Activated T-cell treated with anti-CD3 and anti-CD28 coated beads for 4 hours (primary cell): ENCODE measurements around the gene ETV5.

Experiments
- DNase-seq: peaks from one replicate; pipeline ENCODE4 v3.0.0-alpha.2; 2020

The ETV5 gene

DNA sequence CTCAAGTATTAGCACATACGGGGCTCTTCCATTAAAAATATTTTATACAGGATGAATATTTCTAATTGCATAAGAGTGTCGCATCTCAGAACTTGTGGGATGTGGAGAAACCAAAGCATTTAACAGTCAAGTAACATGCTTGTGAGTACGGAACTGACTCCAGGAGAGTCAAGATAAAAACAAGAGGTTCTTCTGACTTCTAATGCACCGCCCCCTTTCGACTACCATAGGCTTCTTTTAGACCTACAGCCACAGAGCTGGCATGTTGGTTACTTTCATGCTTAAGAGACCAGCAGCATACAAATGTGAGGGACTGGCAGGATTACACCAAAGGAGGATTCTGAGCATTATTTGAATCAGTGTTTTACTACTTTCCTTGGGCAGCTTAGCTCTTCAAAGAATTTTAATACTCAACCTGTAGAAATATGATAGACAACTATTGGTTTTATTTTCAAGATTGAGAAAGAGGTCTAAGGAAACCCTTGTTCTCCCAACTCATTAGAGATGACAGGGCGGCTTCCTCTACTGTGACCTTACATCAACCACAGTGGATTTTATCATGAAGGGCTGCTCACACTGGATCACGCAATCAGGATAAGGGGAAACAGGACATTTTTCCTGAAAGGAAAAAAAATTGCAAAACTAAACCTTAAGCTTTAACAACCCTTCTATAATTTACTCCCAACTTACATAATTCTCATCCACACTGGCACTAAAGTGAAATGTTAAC is 14.0 kb downstream of the ETV5 start:
- no peak for DNase-seq

DNA sequence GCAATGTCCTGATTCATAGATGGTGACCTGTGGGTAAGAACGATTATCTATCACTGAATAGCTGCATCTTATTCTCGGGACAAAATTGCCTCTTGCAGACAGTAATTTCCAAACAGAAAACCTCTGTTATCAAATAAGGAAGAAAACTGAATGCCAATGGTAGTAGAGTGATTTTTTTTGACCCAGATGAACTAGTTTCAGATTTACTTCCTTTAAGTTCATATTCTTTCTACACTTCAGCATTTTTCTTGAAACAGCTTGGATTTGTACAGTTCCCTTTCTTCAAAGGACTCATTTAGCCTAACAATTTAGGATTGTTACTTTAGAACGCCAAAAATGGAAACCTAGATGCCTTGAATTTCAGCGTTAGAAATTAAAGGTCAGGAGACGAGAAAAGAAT is 14.6 kb downstream of the ETV5 start:
- DNase-seq: no peak

DNA sequence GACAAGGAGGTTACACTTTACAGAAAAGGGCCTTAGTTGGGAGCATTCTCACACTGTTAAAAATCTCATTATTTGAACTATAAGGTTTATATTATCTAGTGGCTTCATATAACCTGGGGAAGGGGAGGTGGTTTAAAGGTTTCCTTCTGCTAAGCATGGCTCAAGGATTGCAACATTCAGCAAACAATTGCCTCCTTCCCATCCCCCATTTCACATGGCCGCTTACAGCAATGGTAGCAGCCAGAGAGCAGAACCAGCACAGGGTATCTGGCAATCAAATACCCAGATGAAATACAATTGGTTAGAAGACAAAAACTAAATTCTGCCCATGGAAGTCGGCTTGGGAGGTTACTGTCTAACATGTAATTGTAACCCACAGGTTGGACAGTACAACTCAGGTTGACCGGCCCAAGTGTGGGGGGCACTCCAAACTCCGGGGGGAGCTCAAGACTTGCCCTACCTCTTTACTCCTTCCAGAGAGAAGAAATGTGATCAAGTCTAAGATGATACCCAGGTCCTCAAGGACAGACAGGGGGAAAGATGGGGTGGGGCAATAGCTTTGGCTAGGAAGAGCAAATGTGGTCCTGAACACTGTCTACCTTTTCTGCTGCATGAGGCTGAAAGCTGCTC is 15.5 kb downstream of the ETV5 start:
- no peak for DNase-seq

DNA sequence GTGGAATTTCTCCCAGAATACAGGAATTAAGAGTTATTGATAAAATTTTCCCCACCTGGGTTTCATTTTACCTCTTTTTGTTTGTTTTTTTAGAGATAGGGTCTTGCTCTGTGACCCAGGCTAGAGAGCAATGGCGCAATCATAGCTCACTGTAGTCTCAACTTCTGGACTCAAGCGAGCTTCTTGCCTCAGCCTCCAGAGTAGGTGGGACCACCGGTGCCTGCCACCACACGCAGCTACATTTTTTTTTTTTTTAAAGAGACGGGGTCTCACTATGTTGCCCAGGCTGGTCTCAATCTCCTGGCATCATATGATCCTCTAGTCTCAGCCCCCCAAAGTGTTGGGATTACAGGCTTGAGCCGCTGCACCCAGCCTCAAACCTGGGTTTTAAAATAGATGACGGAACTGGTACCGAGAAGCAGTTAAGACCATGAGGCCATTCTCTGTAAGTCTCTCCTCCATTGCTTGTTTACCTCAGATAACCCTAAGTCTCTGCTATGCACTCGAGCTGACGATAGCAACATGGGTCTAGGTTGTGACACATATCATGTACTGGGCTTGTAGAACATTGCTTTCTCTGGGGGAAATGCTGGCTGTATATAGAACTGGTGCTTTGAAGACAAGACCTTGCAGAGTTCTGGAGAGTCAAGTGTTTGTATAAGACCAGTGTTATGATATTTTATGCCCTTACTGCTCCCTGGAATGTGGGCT is 16.4 kb downstream of the ETV5 start:
- no peak for DNase-seq

DNA sequence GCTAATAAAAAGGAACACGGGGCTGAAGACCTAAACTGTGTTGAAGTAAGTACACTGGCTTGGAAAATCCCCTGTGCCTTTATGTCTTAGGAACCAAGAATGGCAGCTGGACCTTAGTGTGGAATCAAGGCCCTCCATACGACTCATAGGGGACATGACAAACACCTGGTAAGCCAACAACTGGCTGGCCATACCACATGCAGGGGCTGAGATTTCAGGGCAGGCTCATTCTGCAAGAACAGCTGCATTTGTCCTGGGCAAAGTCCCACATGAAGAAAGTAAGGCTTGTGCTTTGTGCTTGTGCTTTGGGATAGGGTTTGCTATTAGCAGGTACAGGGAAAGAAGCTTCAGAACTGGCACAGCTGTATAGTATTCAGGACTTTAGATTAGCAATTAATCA is 18.0 kb downstream of the ETV5 start:
- DNase-seq: no peak

DNA sequence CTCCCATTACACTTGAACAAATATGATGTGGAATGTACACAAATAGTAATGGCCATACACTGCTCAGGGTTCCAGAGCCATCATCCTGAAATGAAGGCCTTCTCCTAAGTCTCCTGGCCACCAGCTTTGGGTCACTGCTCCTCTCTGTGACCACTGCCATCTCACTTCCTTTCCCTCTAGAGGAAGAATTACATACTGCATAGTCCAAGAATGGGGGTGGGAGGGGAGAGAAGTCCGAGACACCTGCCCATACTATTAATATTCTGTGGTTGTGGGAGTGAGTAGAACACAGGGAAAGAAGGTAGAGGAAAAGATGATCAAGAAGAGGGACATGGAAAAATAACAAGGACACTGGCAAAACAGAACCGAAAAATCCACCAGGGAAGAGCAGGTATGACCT is 20.6 kb downstream of the ETV5 start:
- no peak for DNase-seq

DNA sequence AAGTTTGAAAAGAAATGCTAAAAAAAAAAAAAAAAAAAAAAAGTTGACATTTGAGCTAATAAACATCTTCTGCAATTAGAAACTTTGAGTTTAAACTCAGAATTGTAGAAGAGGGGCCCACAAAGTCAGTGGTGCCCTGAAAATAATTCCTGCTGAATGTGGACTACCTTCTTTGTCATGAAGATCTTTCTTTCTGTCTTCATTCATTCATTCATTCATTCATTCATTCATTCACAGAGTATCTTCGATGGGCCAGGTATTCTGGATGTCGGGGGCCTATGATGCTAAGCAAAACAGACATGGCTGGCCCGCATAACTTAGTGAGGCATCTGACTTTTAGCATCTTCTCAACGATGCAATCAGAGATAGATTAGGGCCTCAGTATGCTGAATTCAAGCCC is 24.6 kb downstream of the ETV5 start:
- DNase-seq: no peak

DNA sequence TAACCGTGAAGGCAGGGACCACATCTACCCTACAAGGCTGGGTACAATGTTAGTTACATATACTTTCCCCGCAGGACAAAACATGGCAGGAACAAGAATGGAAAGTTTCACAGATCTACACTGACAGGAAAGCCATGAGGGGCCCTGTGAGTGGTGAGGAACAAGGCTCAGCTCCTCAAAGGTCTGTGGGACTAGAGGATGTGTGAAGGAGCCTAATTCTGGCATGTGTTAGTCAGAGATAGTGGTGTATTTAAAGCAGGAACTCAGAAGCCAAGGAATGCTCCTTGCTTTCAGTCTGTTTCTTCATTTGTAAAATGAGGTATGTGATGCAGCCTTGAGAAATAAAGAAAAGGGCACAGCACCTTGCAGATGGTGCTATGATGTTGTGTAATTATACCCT is 25.1 kb downstream of the ETV5 start:
- DNase-seq: no peak

DNA sequence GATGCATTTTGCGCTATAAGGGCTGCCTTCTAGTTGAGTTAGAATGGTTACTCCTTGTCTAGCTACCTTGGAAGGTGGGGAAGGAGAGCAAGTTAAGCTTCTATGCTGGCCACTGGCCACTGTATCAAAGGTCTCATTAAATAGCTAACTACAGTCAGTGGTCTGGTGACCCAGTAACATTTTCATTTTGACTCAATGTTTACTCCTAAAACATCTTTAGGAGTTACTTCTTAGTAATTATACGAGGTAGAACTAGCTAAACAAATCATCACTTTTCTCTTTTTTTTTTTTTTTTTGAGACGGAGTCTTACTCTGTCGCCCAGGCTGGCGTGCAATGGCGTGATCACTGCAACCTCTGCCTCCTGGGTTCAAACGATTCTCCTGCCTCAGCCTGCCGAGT is 26.7 kb downstream of the ETV5 start:
- DNase-seq: no peak

DNA sequence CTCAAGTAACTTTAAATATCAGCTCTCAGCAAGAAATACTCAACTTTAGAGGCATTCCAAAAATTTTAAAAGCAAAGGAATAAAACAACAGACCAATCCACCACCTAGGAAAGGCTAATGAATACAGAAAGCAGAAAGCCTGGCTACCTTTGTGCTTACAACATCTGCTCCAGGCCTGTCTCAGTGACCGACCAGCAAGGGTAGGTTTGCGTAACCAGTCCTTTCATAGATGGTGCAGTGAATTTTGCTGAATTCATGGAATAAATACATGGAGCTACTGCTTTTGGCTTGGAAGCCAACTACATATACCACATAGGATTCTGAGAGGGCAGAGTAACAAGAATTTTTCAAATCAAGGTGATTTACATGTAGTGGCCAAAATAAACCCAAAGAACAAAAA is 27.2 kb downstream of the ETV5 start:
- DNase-seq: no peak

DNA sequence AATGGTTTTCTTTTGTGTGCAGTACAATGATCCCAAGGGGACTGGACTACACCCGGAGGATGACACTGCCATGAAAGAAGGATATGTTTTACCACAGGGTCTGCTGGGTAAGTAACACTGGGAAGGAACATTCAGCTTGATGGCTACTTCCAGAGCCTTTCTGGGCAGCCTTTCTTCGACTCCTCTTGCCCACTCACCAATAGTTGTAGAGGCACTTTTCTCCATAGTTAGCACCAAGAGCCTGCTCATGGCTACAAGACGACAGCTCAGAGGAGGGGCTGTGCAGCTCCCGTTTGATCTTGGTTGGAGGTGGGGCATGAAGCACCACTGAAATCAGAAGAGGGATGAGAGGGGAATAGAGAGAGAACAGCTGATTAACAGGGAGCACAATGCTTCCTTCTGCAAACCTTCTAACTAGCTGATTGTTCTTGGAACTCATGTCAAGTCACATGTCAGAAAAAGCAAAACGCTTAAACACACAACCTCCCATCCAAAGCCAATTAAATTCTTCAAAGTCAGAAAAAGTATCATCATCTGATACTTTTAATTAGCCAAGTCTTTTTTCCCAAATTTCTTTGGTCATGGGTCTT is 27.9 kb downstream of the ETV5 start:
- no peak for DNase-seq

DNA sequence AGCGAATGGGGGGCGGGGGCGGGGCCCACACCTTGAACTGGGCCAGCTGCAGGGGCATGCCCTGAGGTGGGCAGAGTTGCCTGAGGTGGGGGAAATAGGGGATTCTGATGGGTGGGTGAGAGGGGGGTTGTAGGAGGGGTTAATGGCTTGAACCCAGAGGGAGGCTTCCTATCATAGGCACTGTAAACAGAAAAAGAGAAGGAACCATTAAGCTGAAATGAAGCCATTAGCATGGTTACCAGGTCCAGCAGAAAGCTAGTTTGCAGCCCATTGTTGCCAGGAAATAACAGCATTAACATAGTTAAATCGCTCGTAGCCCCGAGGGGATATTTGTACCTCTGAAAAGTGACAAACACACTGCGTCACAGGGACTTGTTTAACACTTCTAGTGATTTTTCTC is 29.0 kb downstream of the ETV5 start:
- DNase-seq: no peak

DNA sequence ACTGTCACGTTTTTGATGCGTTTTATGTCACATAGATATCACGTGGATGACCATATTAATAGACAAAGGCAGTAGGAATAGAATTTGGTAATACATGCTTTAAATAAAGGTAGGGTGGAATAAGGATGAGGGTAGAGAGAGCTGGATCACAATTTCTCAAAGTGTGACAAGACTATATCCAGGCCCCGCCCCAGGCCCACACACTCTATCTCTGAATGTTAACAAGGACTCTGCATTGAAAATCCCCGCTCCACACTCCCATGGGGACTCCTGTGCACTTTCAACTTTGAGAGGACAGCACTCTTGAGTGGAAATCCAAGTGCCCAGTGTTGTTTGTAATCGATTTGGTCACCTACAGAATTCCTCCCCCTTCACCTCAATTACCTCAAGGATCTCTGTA is 31.4 kb downstream of the ETV5 start:
- DNase-seq: no peak

DNA sequence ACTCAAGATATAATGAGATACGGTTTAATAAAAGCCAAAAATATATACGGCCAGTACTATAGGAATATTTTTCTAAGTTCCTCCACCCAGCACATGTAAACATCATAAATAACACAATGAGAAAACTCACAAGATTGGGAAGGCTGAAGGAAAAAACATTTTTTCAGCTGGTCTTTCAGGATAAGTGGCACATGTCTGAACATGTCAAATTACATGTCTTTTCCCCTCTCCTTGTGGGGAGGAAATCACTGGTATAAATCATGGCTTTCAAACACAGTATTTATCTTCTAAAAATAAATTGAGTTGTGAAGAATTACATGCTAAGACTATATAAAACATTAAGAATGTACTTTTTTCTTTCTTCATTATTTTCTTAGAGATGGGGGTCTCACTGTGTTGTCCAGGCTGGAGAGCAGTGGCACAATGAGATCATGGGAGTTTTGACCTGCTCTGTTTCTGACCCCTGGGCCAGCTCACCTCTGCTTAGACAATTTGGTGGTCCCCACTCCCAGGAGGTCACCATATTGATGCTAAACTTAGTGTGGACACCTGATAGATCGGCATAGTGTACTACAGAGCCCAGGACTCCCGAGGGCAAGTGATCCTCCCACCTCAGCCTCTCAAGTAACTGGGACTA is 32.8 kb downstream of the ETV5 start:
- no peak for DNase-seq

DNA sequence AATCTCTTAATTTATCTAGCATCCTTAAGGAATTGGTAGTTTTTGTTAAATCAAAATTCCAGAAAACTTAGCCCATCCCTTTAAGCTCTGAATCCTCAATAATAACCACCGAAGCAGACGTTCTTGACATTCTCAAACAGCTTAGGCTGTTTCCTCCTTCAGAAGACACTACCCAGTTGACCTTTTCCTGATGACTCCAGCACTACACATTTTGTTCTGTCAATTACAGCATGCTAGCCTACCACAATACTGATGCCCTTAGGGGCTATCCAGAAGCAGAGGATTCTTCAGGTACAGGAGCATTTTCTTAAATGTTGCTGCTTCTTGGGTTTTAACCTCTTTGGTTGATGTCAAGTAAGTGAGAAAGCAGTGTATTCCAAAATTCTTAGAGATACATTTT is 33.4 kb downstream of the ETV5 start:
- no peak for DNase-seq

DNA sequence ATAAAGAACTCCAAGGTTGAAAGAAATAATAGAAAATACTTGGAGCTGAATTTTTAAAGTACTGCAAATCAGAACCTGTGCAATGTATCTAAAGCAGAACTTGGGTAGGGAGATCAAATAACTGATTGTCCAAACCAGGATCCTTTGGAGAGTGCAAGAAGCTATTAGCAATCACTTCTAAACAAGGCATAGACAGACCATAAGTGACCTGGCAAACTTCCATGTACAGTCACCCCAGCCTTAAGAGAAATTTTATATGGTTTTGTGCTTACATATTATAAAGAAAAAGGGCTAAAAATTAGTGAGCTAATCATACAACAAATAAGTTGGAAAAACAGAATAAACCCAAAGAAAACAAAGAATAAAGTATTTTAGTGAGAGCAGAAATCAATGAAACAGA is 35.2 kb downstream of the ETV5 start:
- DNase-seq: no peak

DNA sequence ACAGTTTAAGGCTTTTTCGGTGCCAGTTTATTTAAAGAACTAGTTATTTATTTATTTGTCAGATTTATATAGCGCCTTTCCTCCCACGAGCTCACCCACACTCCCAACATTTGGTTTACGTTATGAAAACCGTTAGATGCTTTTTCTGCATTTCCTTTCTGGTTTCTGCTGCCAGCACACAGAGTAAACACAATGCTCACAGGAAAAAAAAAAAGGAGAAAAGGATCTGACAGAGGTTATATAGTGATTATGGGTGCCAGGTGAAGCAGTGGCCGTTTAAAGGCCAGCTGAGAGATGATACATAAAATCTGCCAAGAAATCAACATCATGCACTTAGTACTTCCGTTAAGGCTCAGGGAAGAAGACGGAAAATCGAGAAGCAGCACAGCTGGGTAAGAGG is 37.9 kb downstream of the ETV5 start:
- no peak for DNase-seq

DNA sequence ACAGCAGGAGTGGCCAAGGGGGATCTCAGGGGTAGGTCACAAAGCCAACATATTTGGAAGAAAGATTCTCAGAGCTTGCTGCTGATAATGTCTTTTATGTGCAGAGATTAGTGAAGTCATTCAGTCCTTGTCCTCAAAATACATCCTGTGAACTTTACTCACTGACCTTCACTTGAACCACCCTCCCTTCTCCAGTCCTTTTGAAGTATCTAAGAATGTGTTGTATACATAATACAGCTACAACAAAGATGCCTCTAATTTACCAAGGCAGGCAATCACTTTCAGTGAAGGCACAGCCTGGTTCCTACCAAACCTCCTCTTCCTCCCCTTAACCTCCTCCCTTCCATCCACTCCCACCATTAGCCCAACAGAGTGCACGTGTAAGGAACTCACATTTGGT is 38.3 kb downstream of the ETV5 start:
- no peak for DNase-seq

DNA sequence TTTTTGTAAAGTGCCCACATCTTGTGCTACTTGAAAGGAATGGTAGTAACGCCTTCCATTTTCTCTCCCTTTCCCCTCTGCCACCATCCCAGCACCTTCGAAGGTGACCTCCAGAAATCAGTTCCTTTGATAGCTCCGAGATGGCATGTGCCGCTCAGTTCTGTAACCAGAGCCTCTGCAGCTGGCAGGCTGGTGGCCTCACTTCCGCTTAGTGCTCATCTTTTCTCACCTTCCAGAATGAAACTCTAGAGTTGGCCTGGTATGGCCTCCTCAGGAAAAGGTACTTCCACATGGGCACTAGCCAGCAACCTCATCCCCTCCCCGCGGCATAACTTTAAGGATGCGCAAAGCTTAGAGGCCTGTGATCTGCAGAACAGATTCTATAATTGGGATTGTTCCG is 38.8 kb downstream of the ETV5 start:
- DNase-seq: no peak

DNA sequence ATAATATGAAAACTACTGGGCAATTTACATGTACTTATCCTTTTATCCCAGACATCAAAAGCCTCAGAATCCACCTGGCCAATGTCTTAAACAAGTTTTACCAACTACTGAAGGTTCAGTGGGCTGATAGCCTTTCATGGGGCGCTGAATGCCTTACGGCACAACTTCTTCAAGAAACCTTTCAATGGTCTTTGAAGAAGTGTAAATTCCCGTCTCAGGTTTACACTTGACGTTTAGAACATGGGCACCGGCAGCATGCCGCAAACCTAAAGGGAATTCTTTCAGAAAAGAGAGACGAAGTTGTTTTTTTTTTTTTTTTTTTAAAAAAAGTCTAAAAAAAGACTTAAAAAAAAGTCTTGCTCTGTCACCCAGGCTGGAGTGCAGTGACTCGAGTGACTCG is 39.7 kb downstream of the ETV5 start:
- no peak for DNase-seq

DNA sequence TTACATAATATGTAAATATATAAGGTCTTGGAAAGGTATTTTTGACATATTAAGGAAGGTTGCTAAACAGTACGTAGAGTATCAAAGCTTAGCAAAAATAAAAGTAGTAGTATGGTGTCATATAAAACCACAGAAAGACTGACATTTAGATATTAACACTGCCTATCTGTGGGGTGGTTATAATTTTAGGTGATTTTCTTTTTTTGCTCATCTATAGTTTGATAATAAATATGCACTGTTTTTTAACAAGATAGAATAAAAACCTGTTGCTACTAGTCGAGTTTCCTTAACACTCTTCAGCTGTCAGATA is 40.7 kb downstream of the ETV5 start:
- no peak for DNase-seq

DNA sequence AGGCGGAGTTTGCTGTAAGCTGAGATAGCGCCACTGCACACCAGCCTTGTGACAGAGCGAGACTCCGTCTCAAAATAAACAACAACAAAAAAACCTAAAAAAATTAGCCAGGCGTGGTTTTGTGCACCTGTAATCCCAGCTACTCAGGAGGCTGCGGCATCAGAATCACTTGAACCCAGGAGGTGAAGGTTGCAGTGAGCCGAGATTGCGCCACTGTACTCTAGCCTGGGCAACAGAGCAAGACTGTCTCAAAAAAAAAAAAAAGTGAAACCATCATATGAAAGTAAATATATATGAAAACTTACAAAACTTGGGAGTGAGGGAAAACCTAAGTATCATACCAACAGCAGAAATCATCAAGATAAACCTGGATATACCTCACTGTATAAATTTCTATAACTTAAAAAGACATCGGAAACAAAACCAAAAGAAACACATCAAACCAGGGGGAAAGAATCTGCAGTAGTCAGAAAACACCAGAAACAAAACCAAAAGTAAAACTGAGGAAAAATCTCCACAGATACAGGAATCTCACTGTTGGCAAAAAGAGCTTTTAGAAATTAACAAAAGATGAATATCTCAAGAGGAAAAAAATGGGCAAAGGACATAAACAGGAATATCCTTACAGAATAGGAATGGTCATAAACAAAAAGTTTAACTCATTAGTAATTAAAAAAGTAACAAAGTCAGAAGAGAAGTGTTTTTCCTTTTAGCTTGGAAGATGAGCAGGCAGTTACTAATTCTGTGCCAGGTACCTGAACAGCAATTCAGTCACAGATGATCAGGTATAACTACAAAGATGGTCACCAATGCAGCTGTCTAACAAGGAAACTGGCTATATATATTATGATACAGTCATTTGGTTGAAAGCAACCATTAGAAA is 41.3 kb downstream of the ETV5 start:
- DNase-seq: no peak

DNA sequence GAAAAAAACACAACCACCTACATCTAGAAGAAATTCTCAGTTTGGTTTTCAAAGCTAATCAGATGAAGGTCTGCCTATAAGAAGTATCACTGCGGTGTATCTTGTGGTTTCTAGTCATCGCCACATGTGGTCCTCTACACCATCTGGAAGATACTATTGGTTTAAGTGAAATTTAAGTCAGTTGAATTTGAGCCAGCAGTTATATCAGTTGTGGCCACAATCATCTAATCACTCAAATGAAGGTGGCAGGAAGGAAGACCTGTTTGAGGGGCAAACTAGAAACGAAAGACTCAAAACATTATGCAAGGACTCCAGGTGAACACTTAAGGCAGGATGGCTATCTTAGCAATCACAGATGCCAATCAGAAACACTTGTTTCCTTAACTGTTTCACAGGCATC is 48.7 kb downstream of the ETV5 start:
- no peak for DNase-seq
